ENCODE measurements around the gene THOC6.
A peak's percentile ranks its signal among the peaks of the same experiment; 100 is the strongest.

Gene THOC6

GRCh38 chr16:3015865-3016521 lies 7.8 kb upstream of the THOC6 start:
- no peak for DNase-seq (ENCODE audit: low spot score)

- DNase-seq (ENCODE audit: low spot score): no peak
These were observed 6.5 kb upstream of the THOC6 start for GRCh38 chr16:3017344-3017743.

GRCh38 chr16:3017794-3018506 lies 5.9 kb upstream of the THOC6 start, which contains the start of gene CLDN6:
Gene CLDN6 (minus strand): TSS chr16:3018183. CDS start chr16:3016021, 2,162 bp downstream.
- DNase-seq (ENCODE audit: low spot score): peak; percentile 68

GRCh38 chr16:3019594-3020246 lies 4.1 kb upstream of the THOC6 start:
- no peak for DNase-seq (ENCODE audit: low spot score)

- peak; percentile 74 for DNase-seq (ENCODE audit: low spot score)
These were observed 3.6 kb upstream of the THOC6 start, which contains the start of gene TNFRSF12A for GRCh38 chr16:3020247-3020603. Gene TNFRSF12A (plus strand): TSS chr16:3020368. CDS start chr16:3020398, 30 bp downstream.

- peak; percentile 69 for DNase-seq (ENCODE audit: low spot score)
These were observed 3.0 kb upstream of the THOC6 start for GRCh38 chr16:3020604-3021448.

- DNase-seq (ENCODE audit: low spot score): peak; percentile 76
These were observed 2.2 kb upstream of the THOC6 start for GRCh38 chr16:3021449-3022207.

GRCh38 chr16:3022208-3022683 lies 1.6 kb upstream of the THOC6 start:
- DNase-seq (ENCODE audit: low spot score): no peak

- DNase-seq (ENCODE audit: low spot score): no peak
These were observed 986 bp upstream of the THOC6 start for GRCh38 chr16:3022684-3023414.

GRCh38 chr16:3023415-3023668 lies 493 bp upstream of the THOC6 start:
- no peak for DNase-seq (ENCODE audit: low spot score)

GRCh38 chr16:3025032-3026002 lies 1.5 kb downstream of the THOC6 start:
- DNase-seq (ENCODE audit: low spot score): no peak

- no peak for DNase-seq (ENCODE audit: low spot score)
These were observed 2.2 kb downstream of the THOC6 start for GRCh38 chr16:3026003-3026378.

- DNase-seq (ENCODE audit: low spot score): no peak
These were observed 3.0 kb downstream of the THOC6 start for GRCh38 chr16:3026609-3027488.

- DNase-seq (ENCODE audit: low spot score): no peak
These were observed 3.6 kb downstream of the THOC6 start for GRCh38 chr16:3027489-3027795.

GRCh38 chr16:3027983-3028715 lies 4.3 kb downstream of the THOC6 start:
- peak; percentile 92 for DNase-seq (ENCODE audit: low spot score)

- DNase-seq (ENCODE audit: low spot score): no peak
These were observed 5.0 kb downstream of the THOC6 start for GRCh38 chr16:3028716-3029319.

GRCh38 chr16:3029491-3030221 lies 5.8 kb downstream of the THOC6 start:
- DNase-seq (ENCODE audit: low spot score): no peak
